Panc1 (cell line): ENCODE results near the gene KCTD15. TPM values are rescaled to one million over a fixed set of nuclear protein-coding genes. Genes with fewer than 3 reads are reported as not detected.

Source experiments
- ATAC-seq: fragments of 200-7000 bp; cut with Tn5 transposase; 2 replicates; pipeline ENCODE4 v1.9.1; 2020; ENCODE audit warnings: mild to moderate bottlenecking, moderate library complexity
- BruUV-seq: library from RNA; stranded (reverse); fragments of 400-500 nt; replicated peaks from 2 replicates; lab custom pipeline; 2021; lab: Mats Ljungman, UMichigan
- CTCF ChIA-PET: fragments of 300-600 bp; sonication (Branson Sonifier 250); formaldehyde crosslinking; loops from one replicate; lab custom pipeline; 2022; ENCODE audit warnings: antibody characterized with exemption; lab: Charles Lee
- POLR2A ChIA-PET: fragments of 300-600 bp; sonication (Branson Sonifier 250); formaldehyde crosslinking; loops from one replicate; lab custom pipeline; 2022; ENCODE audit warnings: antibody characterized with exemption; lab: Charles Lee
- DNase-seq: peaks from one replicate; pipeline ENCODE4 v3.0.0-alpha.2; 2010; ENCODE audit warnings: low read depth, low spot score
- H3K27ac ChIP-seq: 2 replicates; pipeline ENCODE4 v1.5.1; 2011; ENCODE audit warnings: mild to moderate bottlenecking, low read length, inconsistent platforms
- H3K27me3 ChIP-seq: fragments of 200-500 bp; sonication (Bioruptor generic); 2 replicates; pipeline ENCODE4 v1.6.0; 2014; ENCODE audit warnings: low read length, inconsistent platforms; ENCODE audit not compliant: control insufficient read depth, insufficient read depth
- H3K36me3 ChIP-seq: fragments of 200-500 bp; sonication (Bioruptor generic); 2 replicates; pipeline ENCODE4 v1.5.1; 2014; ENCODE audit warnings: inconsistent platforms, mild to moderate bottlenecking, low read length, moderate library complexity; ENCODE audit not compliant: control insufficient read depth, insufficient read depth
- H3K4me1 ChIP-seq: 2 replicates; pipeline ENCODE4 v1.5.1; 2011; ENCODE audit warnings: inconsistent platforms, mild to moderate bottlenecking, low read length, moderate library complexity; ENCODE audit not compliant: control insufficient read depth, insufficient read depth
- H3K4me3 ChIP-seq, 2 experiments: 2 replicates each; pipeline ENCODE4 v1.5.1; 2011 to 2012; ENCODE audit warnings: low read depth in 2 of 2, low read length in 2 of 2, mild to moderate bottlenecking in 2 of 2, inconsistent platforms in 1 of 2, moderate library complexity in 1 of 2
- H3K9me3 ChIP-seq: fragments of 200-500 bp; sonication (Bioruptor generic); 2 replicates; pipeline ENCODE4 v1.5.1; 2014; ENCODE audit warnings: low read depth, mild to moderate bottlenecking, inconsistent platforms, low read length, moderate library complexity; ENCODE audit not compliant: control insufficient read depth, insufficient read depth
- CTCF ChIP-seq: fragments of 450-650 bp; IDR thresholded peaks from 2 replicates; pipeline ENCODE4 v1.5.1; 2017; ENCODE audit warnings: mild to moderate bottlenecking
- POLR2AphosphoS5 ChIP-seq: IDR thresholded peaks from 2 replicates; pipeline ENCODE4 v1.6.1; 2012; ENCODE audit warnings: mild to moderate bottlenecking, low read depth, low read length, moderate library complexity
- SIN3A ChIP-seq: IDR thresholded peaks from 2 replicates; pipeline ENCODE4 v1.6.1; 2012; ENCODE audit warnings: low read depth, mild to moderate bottlenecking, low read length, moderate library complexity, borderline replicate concordance; ENCODE audit not compliant: insufficient read depth
- TCF7L2 ChIP-seq: IDR thresholded peaks from 2 replicates; pipeline ENCODE4 v1.6.1; 2011; ENCODE audit warnings: mild to moderate bottlenecking, low read depth, low read length, inconsistent platforms
- in situ Hi-C: cut with HindIII; loops from 2 replicates; pipeline ENCODE4 v1.10.0; 2016; ENCODE audit warnings: low sequenced_read_pairs, low pct_unique_long_range_greater_than_20kb
- intact Hi-C: fragments of 100-400 bp; cut with micrococcal nuclease; formaldehyde crosslinking; loops from one replicate; pipeline ENCODE4 v1.10.0; 2022; ENCODE audit not compliant: unreplicated experiment
- total RNA-seq: library from RNA; stranded (reverse); gene quantifications from one replicate; pipeline ENCODE4 v1.2.1, GENCODE V29; 2021; ENCODE audit not compliant: unreplicated experiment
- TF ChIP-seq, protein P1 (sequence below), 2 experiments: IDR thresholded peaks; 2 replicates each; pipeline ENCODE4 v1.6.1; 2011 to 2012; ENCODE audit warnings: low read depth in 2 of 2, control low read depth in 1 of 2, low read length in 1 of 2, mild to moderate bottlenecking in 1 of 2, moderate library complexity in 1 of 2; ENCODE audit not compliant: insufficient read depth in 1 of 2

KCTD15 gene
- total RNA-seq, 1 experiment from 2014 or later: 27.8 TPM

DNA sequence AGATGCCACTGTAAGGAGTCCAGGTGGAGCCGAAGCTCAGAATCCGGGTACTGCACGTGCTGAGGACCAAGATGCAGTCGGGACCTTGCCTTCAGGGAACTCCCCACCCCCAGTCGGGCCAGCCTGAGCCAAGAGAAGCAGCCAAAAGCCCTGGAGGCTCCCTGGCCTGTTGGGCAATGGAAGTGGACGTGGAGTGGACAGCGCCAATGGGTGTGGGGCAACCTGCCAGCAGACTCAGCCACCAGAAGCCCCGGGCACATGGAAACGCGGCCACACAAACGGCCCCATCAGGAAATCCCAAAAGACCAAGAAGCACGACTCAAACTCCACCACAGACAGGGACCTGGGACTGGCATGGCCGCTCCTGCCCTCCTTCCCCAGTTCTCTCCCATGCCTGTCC is 30.0 kb upstream of the KCTD15 start:
- intact Hi-C loops: no loop called here
- peaks cover 17% of the 10 kb centered on the region for H3K27me3 ChIP-seq
- DNase-seq: no peak
- no peak overlapping the region for H3K4me3 ChIP-seq
- ChIA-PET CTCF (no interaction called here), POLR2A (no interaction called here)
- no peak overlapping the region for H3K27ac ChIP-seq
- no peak for ATAC-seq
- no peaks in the 10 kb centered on the region for H3K36me3 ChIP-seq
- in situ Hi-C loops: no loop called here
- no peaks in the 10 kb centered on the region for H3K9me3 ChIP-seq
- H3K4me1 ChIP-seq: no peaks in the 10 kb centered on the region
- TF ChIP-seq, protein P1, sequence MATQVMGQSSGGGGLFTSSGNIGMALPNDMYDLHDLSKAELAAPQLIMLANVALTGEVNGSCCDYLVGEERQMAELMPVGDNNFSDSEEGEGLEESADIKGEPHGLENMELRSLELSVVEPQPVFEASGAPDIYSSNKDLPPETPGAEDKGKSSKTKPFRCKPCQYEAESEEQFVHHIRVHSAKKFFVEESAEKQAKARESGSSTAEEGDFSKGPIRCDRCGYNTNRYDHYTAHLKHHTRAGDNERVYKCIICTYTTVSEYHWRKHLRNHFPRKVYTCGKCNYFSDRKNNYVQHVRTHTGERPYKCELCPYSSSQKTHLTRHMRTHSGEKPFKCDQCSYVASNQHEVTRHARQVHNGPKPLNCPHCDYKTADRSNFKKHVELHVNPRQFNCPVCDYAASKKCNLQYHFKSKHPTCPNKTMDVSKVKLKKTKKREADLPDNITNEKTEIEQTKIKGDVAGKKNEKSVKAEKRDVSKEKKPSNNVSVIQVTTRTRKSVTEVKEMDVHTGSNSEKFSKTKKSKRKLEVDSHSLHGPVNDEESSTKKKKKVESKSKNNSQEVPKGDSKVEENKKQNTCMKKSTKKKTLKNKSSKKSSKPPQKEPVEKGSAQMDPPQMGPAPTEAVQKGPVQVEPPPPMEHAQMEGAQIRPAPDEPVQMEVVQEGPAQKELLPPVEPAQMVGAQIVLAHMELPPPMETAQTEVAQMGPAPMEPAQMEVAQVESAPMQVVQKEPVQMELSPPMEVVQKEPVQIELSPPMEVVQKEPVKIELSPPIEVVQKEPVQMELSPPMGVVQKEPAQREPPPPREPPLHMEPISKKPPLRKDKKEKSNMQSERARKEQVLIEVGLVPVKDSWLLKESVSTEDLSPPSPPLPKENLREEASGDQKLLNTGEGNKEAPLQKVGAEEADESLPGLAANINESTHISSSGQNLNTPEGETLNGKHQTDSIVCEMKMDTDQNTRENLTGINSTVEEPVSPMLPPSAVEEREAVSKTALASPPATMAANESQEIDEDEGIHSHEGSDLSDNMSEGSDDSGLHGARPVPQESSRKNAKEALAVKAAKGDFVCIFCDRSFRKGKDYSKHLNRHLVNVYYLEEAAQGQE (IDR thresholded peaks at IDR 0.05; ENCODE audit: insufficient read depth in 1 of 2, low read depth in 2 of 2, low read length in 1 of 2): 0 out of 4 replicates have a peak, but pooled peaks of 1 of the 2 experiments have one; percentile 65
- no peak for TF ChIP-seq CTCF
- BruUV-seq: no TSS peak

GRCh38 chr19:33767898-33768413 is 28.7 kb upstream of the KCTD15 start:
- H3K36me3 ChIP-seq: no peaks in the 10 kb centered on the region
- no peak for ATAC-seq
- H3K27ac ChIP-seq: no peak overlapping the region
- CTCF ChIA-PET: interaction anchor here (1.9 kb wide), 1 partner anchor 10 kb away, joined by 9 read pairs; no protein-coding TSS in a partner anchor
- no peak for DNase-seq
- H3K4me3 ChIP-seq: no peak overlapping the region
- H3K4me1 ChIP-seq: no peaks in the 10 kb centered on the region
- BruUV-seq: no TSS peak
- POLR2A ChIA-PET: no interaction called here
- H3K9me3 ChIP-seq: no peaks in the 10 kb centered on the region
- H3K27me3 ChIP-seq: peaks cover 13% of the 10 kb centered on the region
- intact Hi-C loops (no loop called here), in situ Hi-C loops (no loop called here)
- no peak for TF ChIP-seq POLR2AphosphoS5
- no peak for TF ChIP-seq TCF7L2
- no peak for TF ChIP-seq CTCF
- TF ChIP-seq, protein P1 (IDR thresholded peaks at IDR 0.05; ENCODE audit: insufficient read depth in 1 of 2, low read depth in 2 of 2, low read length in 1 of 2): peak; percentile 98 to 99
- no peak for TF ChIP-seq SIN3A
